ENCODE measurements around the gene SMC1B. TPM values are rescaled to one million over a fixed set of nuclear protein-coding genes. Genes with fewer than 3 reads are reported as not detected.

Gene SMC1B
- total and polyA plus RNA-seq, 2 of the 8 experiments (the other 6 are each of a cell fraction or from before 2014, with no cell fraction given): 0.02 TPM; not detected in 1

DNA sequence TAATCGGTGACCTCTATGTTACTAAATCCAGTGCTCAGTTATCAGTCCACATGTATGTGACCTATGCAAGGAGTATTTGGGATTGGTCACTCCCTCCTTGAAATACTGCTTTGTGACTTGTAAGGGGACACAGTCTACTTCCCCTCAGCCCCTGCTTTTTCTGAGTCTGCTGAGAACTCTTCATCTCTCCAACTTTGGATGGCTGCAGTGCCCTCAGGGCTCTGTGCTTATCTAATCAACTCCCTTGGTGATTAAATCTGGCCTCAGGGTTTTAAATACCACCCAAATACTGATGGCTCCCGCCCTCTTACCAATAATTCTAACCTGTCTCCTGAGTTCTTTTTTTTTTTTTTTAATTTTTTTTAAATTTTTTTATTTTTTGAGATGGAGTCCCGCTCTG is 63.5 kb downstream of the SMC1B start (continued):
- TF ChIP-seq, protein P1, sequence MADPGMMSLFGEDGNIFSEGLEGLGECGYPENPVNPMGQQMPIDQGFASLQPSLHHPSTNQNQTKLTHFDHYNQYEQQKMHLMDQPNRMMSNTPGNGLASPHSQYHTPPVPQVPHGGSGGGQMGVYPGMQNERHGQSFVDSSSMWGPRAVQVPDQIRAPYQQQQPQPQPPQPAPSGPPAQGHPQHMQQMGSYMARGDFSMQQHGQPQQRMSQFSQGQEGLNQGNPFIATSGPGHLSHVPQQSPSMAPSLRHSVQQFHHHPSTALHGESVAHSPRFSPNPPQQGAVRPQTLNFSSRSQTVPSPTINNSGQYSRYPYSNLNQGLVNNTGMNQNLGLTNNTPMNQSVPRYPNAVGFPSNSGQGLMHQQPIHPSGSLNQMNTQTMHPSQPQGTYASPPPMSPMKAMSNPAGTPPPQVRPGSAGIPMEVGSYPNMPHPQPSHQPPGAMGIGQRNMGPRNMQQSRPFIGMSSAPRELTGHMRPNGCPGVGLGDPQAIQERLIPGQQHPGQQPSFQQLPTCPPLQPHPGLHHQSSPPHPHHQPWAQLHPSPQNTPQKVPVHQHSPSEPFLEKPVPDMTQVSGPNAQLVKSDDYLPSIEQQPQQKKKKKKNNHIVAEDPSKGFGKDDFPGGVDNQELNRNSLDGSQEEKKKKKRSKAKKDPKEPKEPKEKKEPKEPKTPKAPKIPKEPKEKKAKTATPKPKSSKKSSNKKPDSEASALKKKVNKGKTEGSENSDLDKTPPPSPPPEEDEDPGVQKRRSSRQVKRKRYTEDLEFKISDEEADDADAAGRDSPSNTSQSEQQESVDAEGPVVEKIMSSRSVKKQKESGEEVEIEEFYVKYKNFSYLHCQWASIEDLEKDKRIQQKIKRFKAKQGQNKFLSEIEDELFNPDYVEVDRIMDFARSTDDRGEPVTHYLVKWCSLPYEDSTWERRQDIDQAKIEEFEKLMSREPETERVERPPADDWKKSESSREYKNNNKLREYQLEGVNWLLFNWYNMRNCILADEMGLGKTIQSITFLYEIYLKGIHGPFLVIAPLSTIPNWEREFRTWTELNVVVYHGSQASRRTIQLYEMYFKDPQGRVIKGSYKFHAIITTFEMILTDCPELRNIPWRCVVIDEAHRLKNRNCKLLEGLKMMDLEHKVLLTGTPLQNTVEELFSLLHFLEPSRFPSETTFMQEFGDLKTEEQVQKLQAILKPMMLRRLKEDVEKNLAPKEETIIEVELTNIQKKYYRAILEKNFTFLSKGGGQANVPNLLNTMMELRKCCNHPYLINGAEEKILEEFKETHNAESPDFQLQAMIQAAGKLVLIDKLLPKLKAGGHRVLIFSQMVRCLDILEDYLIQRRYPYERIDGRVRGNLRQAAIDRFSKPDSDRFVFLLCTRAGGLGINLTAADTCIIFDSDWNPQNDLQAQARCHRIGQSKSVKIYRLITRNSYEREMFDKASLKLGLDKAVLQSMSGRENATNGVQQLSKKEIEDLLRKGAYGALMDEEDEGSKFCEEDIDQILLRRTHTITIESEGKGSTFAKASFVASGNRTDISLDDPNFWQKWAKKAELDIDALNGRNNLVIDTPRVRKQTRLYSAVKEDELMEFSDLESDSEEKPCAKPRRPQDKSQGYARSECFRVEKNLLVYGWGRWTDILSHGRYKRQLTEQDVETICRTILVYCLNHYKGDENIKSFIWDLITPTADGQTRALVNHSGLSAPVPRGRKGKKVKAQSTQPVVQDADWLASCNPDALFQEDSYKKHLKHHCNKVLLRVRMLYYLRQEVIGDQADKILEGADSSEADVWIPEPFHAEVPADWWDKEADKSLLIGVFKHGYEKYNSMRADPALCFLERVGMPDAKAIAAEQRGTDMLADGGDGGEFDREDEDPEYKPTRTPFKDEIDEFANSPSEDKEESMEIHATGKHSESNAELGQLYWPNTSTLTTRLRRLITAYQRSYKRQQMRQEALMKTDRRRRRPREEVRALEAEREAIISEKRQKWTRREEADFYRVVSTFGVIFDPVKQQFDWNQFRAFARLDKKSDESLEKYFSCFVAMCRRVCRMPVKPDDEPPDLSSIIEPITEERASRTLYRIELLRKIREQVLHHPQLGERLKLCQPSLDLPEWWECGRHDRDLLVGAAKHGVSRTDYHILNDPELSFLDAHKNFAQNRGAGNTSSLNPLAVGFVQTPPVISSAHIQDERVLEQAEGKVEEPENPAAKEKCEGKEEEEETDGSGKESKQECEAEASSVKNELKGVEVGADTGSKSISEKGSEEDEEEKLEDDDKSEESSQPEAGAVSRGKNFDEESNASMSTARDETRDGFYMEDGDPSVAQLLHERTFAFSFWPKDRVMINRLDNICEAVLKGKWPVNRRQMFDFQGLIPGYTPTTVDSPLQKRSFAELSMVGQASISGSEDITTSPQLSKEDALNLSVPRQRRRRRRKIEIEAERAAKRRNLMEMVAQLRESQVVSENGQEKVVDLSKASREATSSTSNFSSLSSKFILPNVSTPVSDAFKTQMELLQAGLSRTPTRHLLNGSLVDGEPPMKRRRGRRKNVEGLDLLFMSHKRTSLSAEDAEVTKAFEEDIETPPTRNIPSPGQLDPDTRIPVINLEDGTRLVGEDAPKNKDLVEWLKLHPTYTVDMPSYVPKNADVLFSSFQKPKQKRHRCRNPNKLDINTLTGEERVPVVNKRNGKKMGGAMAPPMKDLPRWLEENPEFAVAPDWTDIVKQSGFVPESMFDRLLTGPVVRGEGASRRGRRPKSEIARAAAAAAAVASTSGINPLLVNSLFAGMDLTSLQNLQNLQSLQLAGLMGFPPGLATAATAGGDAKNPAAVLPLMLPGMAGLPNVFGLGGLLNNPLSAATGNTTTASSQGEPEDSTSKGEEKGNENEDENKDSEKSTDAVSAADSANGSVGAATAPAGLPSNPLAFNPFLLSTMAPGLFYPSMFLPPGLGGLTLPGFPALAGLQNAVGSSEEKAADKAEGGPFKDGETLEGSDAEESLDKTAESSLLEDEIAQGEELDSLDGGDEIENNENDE (IDR thresholded peaks at IDR 0.05; ENCODE audit: insufficient replicate concordance, low read length): no peak
- TF ChIP-seq HDAC2 (IDR thresholded peaks at IDR 0.05; ENCODE audit: borderline replicate concordance in 1 of 2, low read depth in 2 of 2, low read length in 2 of 2) (no peak), TBP (IDR thresholded peaks at IDR 0.05; ENCODE audit: low read depth, low read length) (no peak), YY1 (IDR thresholded peaks at IDR 0.05; ENCODE audit: low read depth, low read length) (no peak), TEAD4 (IDR thresholded peaks at IDR 0.05; ENCODE audit: low read depth, low read length) (no peak)
- TF ChIP-seq, protein P2, sequence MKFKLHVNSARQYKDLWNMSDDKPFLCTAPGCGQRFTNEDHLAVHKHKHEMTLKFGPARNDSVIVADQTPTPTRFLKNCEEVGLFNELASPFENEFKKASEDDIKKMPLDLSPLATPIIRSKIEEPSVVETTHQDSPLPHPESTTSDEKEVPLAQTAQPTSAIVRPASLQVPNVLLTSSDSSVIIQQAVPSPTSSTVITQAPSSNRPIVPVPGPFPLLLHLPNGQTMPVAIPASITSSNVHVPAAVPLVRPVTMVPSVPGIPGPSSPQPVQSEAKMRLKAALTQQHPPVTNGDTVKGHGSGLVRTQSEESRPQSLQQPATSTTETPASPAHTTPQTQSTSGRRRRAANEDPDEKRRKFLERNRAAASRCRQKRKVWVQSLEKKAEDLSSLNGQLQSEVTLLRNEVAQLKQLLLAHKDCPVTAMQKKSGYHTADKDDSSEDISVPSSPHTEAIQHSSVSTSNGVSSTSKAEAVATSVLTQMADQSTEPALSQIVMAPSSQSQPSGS (IDR thresholded peaks at IDR 0.05; ENCODE audit: low read length): no peak
